ENCODE data around the gene CARD11. TPM values are rescaled to one million over a fixed set of nuclear protein-coding genes. Genes with fewer than 3 reads are reported as not detected.

CARD11 gene
- total RNA-seq, 1 experiment from 2014 or later: 79.2 TPM

GRCh38 chr7:3034591-3035150 is 9.0 kb downstream of the CARD11 start:
- H3K27me3 Mint-ChIP-seq (ENCODE audit: unreplicated experiment): no peaks in the 10 kb centered on the region
- peaks cover 5% of the 10 kb centered on the region for H3K36me3 Mint-ChIP-seq (ENCODE audit: insufficient read depth, unreplicated experiment)
- TF ChIP-seq CTCF (IDR thresholded peaks at IDR 0.05; ENCODE audit: unreplicated experiment): no peak
- H3K4me3 Mint-ChIP-seq (ENCODE audit: low read depth, unreplicated experiment): no peak overlapping the region
- no peak for DNase-seq
- H3K4me1 Mint-ChIP-seq (ENCODE audit: low read depth, unreplicated experiment): peaks cover 9% of the 10 kb centered on the region
- CTCF ChIA-PET: interaction anchor here (0.6 kb wide), 1 partner anchor 94 kb away, joined by 12 read pairs; no protein-coding TSS in a partner anchor
- no peak overlapping the region for H3K27ac Mint-ChIP-seq (ENCODE audit: unreplicated experiment)
- no TSS peak for BruUV-seq (replicated peaks)
- intact Hi-C loops (cut with micrococcal nuclease; ENCODE audit: unreplicated experiment): no loop called here
- no peaks in the 10 kb centered on the region for H3K9me3 Mint-ChIP-seq (ENCODE audit: low read depth, unreplicated experiment)

GRCh38 chr7:3033581-3033980 is 10.1 kb downstream of the CARD11 start:
- Mint-ChIP-seq H3K27me3 (ENCODE audit: unreplicated experiment) (no peaks in the 10 kb centered on the region), H3K4me1 (ENCODE audit: low read depth, unreplicated experiment) (peaks cover 14% of the 10 kb centered on the region), H3K36me3 (ENCODE audit: insufficient read depth, unreplicated experiment) (no peaks in the 10 kb centered on the region), H3K27ac (ENCODE audit: unreplicated experiment) (no peak overlapping the region), H3K4me3 (ENCODE audit: low read depth, unreplicated experiment) (no peak overlapping the region), H3K9me3 (ENCODE audit: low read depth, unreplicated experiment) (no peaks in the 10 kb centered on the region)
- intact Hi-C loops (cut with micrococcal nuclease; ENCODE audit: unreplicated experiment): no loop called here
- no peak for DNase-seq
- no peak for TF ChIP-seq CTCF (IDR thresholded peaks at IDR 0.05; ENCODE audit: unreplicated experiment)
- BruUV-seq (replicated peaks): no TSS peak
- CTCF ChIA-PET: no interaction called here

GRCh38 chr7:3033136-3033535 is 10.5 kb downstream of the CARD11 start:
- no peaks in the 10 kb centered on the region for H3K36me3 Mint-ChIP-seq (ENCODE audit: insufficient read depth, unreplicated experiment)
- no peaks in the 10 kb centered on the region for H3K27me3 Mint-ChIP-seq (ENCODE audit: unreplicated experiment)
- H3K9me3 Mint-ChIP-seq (ENCODE audit: low read depth, unreplicated experiment): no peaks in the 10 kb centered on the region
- CTCF ChIA-PET: interaction anchor here (0.7 kb wide), 1 partner anchor 76 kb away, joined by 5 read pairs; no protein-coding TSS in a partner anchor
- TF ChIP-seq CTCF (IDR thresholded peaks at IDR 0.05; ENCODE audit: unreplicated experiment): no peak
- BruUV-seq (replicated peaks): no TSS peak
- H3K4me3 Mint-ChIP-seq (ENCODE audit: low read depth, unreplicated experiment): no peak overlapping the region
- peaks cover 19% of the 10 kb centered on the region for H3K4me1 Mint-ChIP-seq (ENCODE audit: low read depth, unreplicated experiment)
- no peak overlapping the region for H3K27ac Mint-ChIP-seq (ENCODE audit: unreplicated experiment)
- intact Hi-C loops (cut with micrococcal nuclease; ENCODE audit: unreplicated experiment): no loop called here
- no peak for DNase-seq

- Mint-ChIP-seq H3K4me3 (ENCODE audit: low read depth, unreplicated experiment) (no peak overlapping the region), H3K36me3 (ENCODE audit: insufficient read depth, unreplicated experiment) (peaks cover 2% of the 10 kb centered on the region), H3K4me1 (ENCODE audit: low read depth, unreplicated experiment) (peaks cover 27% of the 10 kb centered on the region), H3K9me3 (ENCODE audit: low read depth, unreplicated experiment) (no peaks in the 10 kb centered on the region), H3K27me3 (ENCODE audit: unreplicated experiment) (no peaks in the 10 kb centered on the region), H3K27ac (ENCODE audit: unreplicated experiment) (no peak overlapping the region)
- no TSS peak for BruUV-seq (replicated peaks)
- TF ChIP-seq CTCF (IDR thresholded peaks at IDR 0.05; ENCODE audit: unreplicated experiment): no peak
- CTCF ChIA-PET: no interaction called here
- intact Hi-C loops (cut with micrococcal nuclease; ENCODE audit: unreplicated experiment): no loop called here
- DNase-seq: no peak
These were observed 11.4 kb downstream of the CARD11 start for GRCh38 chr7:3032256-3032655.
